Activated CD4-positive, alpha-beta T cell treated with anti-CD3 and anti-CD28 coated beads for 24 hours (primary cell): ENCODE data around the gene ANKS6.
"Not testable (repeated sequence)": the region's sequence is repeated elsewhere in the genome, so short reads cannot be mapped to it uniquely, and the experiment has no call there.

ENCODE experiments used
- DNase-seq, 2 donors: peaks; one replicate each; pipeline ENCODE4 v3.0.0-alpha.2; 2020; ENCODE audit warnings: low read depth in 2 of 2

ANKS6 gene

DNA sequence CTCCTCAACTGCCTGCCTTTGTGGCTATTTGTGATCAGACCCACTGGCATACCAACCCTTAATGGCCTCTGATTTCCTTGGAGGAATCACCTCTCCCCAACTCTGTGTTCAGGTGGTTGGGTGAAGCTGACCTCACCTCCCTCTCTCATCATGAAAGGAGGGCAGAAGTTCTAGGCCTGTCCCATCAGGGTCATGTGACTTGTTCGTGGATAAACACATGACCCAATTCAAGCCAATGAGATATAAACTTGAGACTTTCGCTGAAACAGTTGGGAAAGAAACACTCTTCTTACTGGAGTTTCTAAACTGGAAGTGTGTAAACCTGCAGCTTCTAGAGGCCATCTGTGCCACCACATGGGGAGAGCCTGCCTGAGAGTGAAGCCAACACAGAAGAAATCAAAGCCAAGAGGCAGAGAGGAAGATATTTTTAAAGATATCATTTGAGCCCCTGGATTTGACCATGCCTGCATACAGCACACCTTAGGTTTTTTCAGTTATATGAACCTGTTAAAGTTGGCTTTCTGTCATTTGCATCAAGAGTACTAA lies 93.4 kb downstream of the ANKS6 start:
- no peak for DNase-seq

- no peak for DNase-seq
Measured at GRCh38 chr9:98702340-98702739, 94.0 kb downstream of the ANKS6 start.

- DNase-seq: no peak
Measured at GRCh38 chr9:98701576-98701975, 94.8 kb downstream of the ANKS6 start.

DNA sequence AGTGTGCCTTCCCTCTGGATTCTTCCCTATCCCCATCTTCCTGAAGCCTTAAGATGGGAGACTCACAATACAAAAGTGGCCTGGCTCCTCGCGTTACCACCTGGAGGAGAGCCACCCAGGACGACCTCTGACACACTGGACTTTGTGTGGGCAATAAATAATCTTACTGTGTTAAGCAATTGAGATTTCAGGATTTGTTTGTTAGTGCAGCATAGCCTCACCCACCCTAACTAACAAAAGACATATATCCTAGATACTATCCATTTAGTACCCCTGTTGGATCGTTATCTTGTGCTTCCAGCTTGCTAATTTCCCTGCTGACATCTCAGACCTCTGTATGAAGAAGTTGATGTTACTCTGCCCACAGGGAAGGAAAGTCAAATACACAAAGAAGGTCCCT lies 95.6 kb downstream of the ANKS6 start:
- no peak for DNase-seq

GRCh38 chr9:98698856-98699255 lies 97.5 kb downstream of the ANKS6 start:
- DNase-seq: no peak

- no peak for DNase-seq
Measured at GRCh38 chr9:98694943-98695342, 101.4 kb downstream of the ANKS6 start.

DNA sequence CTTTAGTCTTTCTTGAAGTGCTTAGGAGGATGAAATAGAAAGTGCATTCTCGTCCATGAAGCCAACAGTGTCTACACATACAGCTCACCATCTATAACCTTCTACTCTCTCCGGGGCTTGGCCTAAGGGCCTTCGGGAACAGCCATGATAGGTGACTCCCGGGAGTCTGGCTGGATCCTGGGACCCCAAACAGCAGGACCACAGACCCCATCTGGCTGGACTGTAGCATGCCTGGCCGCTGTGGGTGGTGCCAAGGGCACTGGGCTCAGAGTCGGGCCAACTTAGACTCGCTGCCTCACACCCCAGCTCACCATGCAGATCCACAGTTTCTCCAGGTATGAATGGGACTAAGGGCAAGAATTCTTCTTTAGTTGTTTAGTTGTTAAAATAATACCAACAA lies 104.0 kb downstream of the ANKS6 start:
- no peak for DNase-seq

- no peak for DNase-seq
Measured at GRCh38 chr9:98691890-98692289, 104.5 kb downstream of the ANKS6 start.

GRCh38 chr9:98690686-98691085 lies 105.7 kb downstream of the ANKS6 start:
- no peak for DNase-seq

DNA sequence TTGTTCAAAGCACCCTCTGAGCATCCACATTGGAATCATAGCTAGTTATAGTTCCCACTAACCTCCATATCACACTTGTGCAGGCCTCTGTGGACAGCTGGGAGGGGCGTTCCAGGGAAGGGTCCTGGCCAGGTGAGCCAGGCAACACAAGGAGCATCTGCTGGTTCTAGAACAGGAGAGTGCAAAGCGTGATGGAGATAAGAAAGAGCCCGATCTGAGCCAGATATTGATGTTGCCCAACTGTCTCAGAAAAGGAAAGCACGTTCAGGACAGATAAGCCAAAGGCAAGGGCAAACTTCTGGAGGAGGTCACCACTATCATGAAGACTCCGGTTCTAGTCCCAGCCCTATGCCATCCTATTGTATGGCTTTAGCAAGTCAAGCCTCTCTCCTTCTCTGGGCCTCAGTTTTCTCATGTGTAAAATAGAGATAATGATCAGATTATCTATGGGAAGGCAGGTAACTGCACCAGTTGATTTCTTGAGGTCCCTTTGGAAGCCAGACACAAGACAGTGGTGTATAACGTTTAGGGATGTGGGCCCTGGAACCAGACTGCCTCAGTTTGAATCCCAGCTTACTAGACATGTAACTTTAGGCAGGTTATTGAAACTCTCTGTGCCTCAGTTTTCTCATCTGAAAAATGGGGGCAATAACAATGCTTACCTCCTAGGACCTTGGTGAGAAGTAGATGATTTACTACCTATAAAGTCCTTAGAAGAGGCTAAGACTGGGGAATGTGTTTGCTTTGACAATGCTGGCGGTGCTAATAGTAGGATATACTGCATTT lies 107.5 kb downstream of the ANKS6 start:
- DNase-seq: no peak

DNA sequence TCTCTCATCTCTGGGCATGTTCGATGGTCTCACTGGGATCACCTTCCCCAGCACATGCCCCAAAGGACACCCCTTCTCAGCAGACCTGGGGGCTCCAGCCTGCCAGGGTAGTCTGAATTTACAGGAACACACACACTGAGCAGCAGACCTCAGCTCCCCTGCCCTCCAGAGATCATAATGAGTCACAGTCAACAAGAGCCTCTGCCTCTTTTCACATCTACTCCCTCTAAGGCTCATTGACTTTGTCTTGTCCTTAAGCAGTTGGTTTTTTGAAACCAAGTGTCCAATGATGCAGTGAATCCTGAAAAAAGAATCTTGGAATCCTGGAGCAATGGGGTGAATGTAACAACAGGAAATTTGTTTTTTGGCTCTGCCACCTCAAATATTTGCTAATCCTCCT lies 108.4 kb downstream of the ANKS6 start:
- no peak for DNase-seq

DNA sequence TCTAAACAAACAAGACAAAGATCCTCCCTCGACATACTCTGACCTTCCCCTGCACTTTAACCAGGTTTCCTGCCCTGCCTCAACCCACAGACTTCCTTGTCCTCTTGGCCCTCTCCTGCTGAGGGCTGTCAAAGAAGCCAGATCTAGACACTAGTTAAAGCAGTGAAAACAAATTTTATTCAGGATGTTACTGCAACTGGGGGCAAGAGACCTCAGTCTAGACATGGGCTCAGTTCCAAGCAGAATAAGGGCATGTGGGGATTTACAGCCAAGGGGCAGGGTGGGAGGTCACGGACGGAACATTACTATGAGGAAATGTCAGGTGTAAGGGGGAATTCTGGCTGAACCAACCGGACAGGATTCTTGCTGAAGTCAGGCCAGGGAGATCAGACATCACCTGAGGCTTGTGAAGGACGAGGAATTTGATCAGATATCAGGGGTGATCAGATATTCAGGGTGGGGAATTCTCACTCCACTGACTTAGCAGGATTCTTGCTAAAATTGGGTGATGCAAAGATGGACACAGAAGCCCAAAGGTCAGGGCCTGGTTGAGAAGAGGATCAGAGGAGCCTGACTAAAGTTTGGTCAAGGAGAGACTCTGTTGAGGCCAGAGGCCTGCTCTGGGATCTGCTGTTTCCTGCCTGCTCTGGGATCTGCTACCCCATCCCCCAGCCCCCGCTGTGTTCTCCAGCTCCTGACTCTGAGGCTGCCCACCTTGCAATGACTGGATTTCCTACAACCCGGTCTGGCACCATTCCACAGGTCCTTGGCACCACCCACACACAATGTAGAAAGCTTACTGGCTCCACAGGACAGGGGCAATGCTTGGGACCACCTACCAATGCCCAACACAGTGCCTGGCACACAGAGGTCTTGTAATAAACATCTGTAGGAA lies 109.1 kb downstream of the ANKS6 start:
- DNase-seq: no peak

- not testable (repeated sequence) for DNase-seq
Measured at GRCh38 chr9:98684816-98685215, 111.5 kb downstream of the ANKS6 start.
